NCI-H2081 treated with DMSO at 0.1 percent for 48 hours (cell line): ENCODE data around the gene PIK3R3.
"Not testable (repeated sequence)": the region's sequence is repeated elsewhere in the genome, so short reads cannot be mapped to it uniquely, and the experiment has no call there.

Experiments used
- DNase-seq: peaks from one replicate; lab custom pipeline; 2025; lab: John Stamatoyannopoulos, UW

PIK3R3 gene

DNA sequence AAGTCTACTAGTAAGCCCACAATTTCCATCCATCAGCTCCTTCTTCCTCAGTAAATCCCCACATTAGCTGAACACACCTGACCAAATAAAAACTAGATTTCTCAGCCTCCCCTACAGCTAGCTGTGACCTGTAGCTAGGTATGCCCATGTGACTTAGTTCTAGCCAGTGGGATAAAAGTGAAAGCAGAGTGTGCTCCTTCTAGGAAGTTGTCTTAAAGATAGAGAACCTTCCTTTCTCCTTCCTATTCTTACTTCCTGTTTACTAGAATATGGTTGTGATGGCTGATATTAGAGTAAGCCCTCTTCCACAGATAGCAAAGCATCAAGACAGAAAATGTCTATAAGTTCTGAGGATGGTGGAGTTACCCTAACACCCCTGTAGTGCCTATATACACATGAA, 67.0 kb downstream of the PIK3R3 start:
- no peak for DNase-seq

DNA sequence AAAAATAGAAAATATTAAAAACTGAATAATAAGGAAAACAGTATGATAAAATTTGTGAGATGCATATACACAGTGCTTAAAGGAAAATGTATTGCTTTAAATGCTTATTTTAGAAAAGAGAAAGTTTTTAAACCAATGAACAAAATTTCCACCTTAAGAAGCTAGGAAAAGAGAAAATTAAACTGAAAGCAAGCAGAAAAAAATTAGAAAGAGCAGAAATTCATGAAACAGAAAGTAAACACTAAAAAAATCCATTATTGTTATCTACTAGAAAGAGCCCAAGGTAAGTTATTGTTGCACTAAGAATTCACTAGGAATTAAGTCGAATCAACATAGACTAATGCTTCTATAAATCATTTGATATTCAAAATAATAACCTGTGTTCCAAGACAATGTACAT, 67.7 kb downstream of the PIK3R3 start:
- no peak for DNase-seq

DNA sequence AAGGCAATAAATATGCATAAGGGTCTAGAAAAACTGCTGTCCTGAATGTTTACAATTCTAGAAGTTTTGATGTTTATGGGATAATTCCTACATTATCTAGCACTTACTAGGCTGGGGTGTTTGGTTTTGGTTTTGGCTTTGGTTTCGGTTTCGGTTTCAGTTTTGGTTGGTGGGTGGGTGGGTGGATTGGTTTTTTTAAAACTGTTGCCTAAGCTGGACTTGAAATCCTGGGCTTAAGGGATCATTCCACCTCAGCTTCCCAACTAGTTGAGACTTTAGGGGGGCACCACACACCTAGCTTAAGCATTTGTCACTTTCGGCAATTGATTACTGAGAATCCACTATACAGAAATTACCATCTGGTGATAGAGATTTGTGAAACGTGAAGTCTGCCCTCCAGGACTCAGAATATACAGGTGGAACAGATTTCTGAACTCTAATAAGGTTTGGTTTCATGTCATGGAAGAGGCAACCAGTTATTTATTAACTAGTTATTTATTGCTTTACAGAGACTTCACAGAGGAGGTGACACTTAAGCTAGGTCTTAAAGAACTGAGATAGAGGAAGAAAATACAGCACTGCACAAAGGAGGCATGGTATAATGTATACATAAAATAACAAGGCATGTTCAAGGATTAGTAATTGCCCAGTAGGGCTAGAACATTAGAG, 69.6 kb downstream of the PIK3R3 start:
- DNase-seq, result no peak

DNA sequence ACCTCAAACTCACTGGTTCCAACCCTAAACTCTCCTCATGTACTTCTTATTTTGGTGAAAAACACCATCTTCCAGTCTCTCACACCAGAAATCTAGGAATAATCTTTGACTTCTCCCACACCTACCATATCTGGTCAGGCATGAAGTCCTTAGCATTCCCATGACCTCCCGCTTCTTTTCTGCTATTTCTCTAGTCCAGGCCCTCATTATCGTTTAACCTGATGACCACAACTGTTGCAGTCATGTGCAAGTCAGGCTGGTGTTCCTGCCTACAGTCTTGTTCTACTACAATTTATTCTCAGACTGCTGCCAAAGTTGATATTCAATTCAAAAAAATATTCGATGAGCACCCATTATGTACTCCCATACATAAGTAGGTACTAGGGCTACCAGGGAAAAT, 71.3 kb downstream of the PIK3R3 start:
- no peak for DNase-seq

DNA sequence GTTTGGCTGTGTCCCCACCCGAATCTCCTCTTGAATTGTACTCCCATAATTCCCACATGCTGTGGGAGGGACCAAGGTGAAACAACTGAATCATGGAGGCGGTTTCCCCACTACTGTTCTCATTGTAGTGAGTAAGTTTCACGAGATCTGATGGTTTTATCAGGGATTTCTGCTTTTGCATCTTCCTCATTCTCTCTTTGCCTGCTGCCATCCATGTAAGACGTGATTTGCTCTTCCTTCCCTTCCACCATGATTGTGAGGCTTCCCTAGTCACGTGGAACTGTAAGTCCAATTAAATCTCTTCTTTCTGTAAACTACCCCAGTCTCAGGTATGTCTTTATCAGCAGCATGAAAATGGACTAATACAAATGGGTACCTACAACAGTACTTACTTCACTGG, 73.5 kb downstream of the PIK3R3 start:
- DNase-seq, result no peak

DNA sequence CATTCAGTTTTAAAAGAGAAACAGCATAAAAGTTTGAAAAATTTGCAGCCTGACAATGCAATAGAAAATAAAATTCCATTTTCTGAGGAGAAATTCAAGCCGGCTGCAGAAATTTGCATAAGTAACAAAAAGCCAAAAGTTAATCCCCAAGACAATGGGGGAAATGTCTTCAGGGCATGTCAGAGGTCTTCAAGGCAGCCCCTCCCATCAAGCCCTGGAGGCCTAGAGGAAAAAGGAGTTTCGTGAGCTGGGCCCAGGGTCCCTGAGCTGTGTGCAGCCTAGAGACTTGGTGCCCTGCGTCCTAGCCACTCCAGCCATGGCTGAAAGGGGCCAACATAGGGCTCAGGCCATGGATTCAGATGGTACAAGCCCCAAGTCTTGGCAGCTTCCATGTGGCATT, 74.6 kb downstream of the PIK3R3 start:
- DNase-seq, result no peak

DNA sequence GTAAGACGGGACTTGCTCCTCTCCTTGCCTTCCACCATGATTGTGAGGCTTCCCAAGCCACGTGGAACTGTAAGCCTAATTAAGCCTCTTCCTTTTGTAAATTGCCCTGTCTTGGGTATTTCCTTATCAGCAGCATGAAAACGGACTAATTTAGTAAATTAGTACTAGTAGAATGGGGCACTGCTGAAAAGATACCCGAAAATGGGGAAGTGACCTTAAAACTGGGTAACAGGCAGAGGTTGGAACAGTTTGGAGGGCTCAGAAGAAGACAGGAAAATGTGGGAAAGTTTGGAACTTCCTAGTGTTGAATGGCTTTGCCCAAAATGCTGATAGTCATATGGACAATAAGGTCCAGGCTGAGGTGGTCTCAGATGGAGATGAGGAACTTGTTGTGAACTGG, 75.2 kb downstream of the PIK3R3 start:
- DNase-seq, result not testable (repeated sequence)

DNA sequence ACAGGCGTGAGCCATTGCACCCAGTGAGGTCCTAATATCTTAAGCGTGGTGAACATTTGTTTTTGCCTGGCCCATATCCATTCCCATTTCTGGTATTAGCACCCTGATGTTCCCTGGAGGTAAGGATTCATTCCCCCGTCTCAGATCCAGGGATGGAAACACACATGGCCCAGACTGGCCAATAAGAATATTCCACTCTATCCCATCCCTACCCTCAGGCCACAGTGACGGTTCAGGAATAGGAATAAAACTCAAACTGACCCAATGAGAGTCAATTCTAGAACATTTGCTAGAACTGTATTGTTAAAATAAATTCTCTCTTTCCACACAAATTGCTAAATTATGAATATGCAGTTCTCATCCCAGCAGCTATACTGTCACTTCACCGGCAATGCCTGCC, 76.1 kb downstream of the PIK3R3 start:
- no peak for DNase-seq

DNA sequence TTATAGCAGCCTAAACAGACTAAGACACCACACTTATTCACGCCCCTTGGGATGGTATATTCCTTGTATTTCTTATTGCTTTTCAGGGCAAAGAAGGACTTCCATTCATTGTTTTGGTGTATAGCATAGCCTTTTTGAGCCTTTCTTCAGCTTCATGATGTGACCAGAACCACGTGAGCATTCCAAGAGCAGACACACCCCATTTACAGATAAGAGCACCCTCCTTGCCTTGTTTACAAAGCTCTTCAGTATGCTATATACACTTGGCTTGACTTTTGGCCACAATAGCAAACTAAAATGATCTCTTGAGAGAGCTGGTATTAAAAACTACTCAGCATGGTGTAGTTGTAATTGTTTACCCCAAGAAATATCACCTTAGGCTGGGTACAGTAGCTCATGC, 78.7 kb downstream of the PIK3R3 start:
- no peak for DNase-seq

DNA sequence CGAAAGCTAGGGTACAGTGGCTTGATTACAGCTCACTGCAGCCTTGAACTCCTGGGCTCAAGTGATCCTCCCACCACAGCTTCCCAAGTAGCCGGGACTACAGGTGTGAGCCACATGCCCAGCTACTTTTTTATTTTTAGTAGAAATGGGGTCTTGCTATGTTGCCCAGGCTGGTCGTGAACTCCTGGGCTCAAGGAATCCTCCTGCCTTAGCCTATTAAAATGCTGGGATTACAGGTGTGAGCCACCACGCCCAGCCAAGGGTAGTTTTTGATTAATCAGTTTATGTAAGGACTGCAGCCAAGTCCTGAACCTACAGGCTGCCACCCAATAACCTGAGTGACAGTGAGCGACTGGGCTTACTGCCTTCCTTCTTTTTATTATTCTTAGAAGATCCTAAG, 88.3 kb downstream of the PIK3R3 start:
- DNase-seq, result no peak

DNA sequence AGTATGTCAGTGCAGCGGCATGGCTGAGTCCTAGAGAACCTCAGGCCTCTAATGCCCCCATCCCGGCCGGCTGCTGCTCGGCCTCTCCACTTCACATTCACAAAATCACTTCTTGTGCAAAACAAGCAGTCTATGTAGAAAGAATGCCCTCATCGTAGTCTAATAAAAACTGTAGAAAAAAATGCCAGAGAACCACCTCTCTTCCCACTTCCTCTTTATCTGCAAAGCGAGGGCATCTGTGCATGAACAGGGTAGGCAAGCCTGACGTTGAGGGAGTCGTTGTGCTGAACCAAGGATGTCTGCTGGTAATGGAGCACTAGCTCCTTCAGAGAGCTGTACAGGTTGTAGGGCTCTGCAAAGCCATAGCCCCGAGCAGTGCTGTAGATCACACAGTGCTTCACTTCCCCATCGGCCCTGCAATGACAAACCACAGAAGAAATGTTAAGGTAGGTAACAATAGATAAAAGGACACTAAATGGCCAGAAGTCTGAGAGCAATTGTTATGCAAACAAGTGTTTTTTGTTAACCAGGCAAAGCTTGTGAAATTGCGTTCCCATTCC, 88.9 kb downstream of the PIK3R3 start:
- DNase-seq, result no peak

DNA sequence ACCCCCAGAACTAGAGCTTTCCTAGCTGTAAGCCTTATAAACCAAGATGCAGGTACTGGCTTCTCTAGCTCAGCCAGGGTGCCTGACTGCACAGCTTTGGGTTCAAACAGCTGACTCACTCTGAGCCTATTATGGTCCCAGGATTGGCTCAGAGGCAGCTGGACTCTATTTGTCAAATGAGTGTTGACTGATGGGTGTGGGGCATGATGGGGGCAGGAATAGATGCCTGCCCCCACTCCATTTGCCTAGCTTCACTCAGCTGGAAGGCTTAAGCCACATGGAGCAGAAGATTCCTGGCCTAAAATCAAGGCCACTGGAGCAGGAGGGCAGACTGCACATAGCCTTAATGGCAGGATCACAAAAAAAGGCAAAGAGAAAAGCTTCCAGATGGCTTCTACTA, 90.5 kb downstream of the PIK3R3 start:
- no peak for DNase-seq

DNA sequence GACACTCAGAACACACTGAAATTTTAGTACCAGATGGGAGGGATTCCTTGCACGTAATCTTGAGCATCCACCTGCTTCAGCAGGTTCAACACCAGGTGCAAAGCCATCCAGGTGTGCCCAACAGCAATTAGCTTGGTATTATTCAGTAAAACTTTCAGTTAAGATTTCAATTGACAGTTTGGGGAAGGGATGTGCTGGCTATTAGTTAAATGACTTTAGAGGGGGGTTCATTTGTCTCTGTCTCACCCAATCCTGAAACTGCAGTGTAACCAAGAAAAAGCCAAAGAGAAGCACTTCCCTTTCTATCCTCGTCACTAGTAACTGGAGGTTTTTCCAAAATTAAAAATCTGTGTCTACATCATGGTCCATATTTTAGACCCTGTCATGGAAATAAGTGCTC, 90.9 kb downstream of the PIK3R3 start:
- no peak for DNase-seq

DNA sequence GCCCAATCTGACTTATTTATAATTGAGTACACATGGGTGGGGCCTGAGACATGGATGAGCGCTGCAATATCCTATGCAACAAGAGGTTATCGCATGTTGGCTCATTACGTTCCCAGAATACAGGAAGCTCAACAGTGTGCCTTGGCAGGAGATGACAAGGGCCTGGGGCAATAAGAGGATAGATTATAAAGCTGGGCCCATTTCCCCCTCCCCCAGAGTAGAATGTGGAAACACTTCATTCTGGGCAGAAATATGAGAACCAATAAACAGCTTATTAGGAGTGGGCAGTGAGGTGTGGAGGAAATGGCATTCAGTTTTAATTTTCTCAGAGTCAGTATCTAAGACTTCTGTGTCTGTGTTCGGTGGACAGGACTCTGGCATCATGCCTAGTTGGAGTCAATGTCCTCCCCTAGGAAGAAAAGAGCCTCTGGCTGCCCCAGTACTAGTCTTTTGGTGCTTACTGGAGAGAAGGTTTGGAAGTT, 92.8 kb downstream of the PIK3R3 start:
- peak; percentile 68 for DNase-seq

DNA sequence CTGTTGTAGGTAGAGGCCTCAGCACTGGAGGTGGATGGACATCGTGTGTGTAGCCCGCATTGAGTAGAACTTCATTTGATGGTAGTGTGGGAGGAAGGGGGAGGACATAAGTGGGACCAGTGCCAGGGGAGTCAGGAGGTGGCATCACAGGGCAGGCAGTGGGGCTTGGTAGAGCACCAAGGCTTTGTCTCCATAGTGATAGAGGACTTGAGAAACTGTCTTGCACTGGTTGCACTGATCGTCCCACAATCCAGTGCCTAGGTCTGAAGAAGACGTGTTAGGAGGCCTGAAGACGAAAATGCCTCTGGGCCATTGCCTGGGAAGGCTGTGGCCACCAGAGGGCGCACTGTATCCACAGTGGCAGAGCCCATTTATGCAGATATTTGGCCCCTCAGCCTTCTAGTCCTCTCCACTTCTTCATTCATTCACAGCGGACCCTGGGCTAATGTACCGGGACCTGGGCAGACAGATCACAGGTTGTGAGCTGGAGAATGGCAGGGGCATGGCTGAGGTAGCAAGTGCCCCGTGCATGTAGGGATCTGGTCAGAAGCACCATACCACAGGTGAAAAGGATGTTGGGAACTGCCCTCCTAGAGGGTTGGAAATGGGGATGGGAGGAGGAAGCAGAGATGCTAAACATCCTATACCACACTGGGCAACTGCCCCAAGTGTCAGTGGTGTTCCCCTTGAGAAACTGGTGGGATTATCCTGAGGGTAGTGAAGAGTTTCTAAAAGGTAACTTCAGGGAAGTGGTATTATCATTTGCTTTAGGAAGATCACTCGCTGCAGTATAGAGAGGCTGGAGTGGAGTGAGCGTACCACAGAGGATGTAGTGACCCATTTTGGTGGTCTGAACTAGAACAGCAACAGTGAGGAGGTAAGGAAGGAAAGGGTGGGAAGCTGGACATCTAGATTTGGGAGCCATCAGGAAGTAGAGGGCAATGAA, 95.3 kb downstream of the PIK3R3 start:
- DNase-seq, result peak; percentile 25

DNA sequence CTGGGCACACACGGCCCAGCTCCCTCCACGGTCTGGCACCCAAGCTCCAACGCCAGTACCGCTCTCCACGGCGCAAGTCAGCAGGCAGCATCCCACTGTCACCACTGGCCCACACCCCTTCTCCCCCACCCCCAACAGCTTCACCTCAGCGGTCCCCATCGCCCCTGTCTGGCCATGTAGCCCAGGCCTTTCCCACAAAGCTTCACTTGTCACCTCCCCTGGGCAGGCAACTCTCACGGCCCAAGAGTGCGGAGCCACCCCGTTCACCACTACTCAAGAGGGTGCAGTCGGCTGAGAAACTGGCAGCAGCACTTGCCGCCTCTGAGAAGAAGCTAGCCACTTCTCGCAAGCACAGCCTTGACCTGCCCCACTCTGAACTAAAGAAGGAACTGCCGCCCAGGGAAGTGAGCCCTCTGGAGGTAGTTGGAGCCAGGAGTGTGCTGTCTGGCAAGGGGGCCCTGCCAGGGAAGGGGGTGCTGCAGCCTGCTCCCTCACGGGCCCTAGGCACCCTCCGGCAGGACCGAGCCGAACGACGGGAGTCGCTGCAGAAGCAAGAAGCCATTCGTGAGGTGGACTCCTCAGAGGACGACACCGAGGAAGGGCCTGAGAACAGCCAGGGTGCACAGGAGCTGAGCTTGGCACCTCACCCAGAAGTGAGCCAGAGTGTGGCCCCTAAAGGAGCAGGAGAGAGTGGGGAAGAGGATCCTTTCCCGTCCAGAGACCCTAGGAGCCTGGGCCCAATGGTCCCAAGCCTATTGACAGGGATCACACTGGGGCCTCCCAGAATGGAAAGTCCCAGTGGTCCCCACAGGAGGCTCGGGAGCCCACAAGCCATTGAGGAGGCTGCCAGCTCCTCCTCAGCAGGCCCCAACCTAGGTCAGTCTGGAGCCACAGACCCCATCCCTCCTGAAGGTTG, 97.6 kb downstream of the PIK3R3 start:
- DNase-seq, result no peak

DNA sequence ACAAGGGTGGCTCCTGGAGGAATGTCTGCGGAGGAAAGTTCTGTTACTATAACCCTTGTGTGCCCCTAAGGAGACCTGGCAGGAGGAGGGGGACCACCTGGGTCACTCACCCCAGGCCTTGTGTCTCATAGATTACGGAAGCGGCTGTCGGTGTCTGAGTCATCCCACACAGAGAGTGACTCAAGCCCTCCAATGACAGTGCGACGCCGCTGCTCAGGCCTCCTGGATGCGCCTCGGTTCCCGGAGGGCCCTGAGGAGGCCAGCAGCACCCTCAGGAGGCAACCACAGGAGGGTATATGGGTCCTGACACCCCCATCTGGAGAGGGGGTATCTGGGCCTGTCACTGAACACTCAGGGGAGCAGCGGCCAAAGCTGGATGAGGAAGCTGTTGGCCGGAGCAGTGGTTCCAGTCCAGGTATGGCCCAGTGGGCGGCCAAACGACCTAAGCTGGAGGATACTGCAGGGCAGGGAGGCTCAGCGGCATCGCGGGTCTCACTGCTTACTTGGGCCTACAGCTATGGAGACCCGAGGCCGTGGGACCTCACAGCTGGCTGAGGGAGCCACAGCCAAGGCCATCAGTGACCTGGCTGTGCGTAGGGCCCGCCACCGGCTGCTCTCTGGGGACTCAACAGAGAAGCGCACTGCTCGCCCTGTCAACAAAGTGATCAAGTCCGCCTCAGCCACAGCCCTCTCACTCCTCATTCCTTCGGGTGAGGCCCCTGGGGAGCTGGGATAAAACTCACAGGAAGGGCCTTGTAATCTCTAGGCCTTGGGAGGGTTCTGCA, 101.4 kb downstream of the PIK3R3 start:
- no peak for DNase-seq

DNA sequence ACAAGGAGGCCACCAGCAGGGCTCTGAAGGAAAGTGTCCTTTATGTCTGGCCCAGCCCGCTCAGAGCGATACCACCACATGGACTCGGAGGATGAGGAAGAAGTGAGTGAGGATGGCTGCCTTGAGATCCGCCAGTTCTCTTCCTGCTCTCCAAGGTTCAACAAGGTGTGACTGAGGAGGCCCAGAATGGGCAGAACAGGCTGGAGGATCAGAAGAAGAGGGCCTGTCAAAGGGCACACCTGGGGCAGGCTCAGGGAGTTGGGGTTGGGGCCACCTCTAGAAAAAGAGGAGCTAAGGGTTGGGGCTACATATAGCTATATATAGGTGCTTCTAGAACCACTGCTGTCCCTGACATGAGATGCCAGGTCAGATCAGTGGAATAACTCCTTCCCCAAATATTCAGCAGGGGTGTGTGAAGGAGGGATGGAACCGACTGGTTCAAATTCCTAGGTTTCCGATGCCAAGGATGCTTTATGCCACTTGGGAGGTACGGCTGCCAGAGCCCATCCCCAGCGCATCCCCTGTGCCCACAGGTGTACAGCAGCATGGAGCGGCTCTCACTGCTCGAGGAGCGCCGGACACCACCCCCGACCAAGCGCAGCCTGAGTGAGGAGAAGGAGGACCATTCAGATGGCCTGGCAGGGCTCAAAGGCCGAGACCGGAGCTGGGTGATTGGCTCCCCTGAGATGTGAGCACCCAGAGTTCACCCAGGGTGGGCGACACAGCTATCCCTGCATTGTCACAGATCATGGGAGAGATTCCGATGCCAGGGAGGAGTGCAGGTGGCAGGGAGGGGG, 102.2 kb downstream of the PIK3R3 start:
- DNase-seq, result no peak

DNA sequence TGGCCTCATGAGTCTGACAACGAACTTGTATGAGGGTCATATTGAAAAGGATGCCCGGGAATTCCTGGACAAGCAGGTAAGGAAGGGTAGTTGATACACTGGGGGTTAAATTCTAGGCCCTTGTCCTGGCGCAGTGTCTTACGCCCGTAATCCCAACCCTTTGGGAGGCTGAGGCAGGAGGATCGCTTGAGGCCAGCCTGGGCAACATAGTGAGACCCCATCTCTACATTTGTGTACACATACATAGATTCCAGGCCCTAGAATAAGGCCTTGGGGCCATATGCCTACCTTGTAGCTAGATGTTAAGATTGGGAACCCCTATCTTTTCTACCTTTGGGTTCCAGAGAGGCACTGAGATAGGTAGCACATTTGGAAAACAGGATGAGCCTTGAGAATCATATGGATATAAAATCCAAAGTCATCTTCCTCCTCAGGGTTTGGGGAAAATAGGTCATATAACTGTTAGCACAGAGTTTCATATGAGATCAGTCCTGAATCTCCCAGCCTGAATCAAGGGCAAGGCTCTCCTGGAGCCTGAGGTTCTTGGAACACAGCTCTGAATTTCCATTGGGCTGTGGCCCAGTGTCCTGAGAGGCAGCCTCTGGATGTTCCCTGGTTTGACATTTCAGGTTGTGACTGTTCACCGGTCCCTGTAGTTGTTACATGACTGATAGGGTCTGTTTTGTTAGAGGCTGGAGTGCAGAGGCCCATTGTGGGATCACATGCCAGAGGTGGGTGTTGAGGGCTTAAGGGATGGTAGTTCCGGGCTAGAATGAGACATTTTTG, 104.4 kb downstream of the PIK3R3 start:
- DNase-seq, result no peak
